ENCODE results near the gene QRFP.

- no peak for TF ChIP-seq POLR2AphosphoS5 (IDR thresholded peaks at IDR 0.05; ENCODE audit: low read depth, low read length)
- no peak for TF ChIP-seq POLR2A (IDR thresholded peaks at IDR 0.05; ENCODE audit: low read depth, low read length)
- no peak for TF ChIP-seq TAF1 (IDR thresholded peaks at IDR 0.05; ENCODE audit: low read depth, low read length)
- TF ChIP-seq PAX5 (IDR thresholded peaks at IDR 0.05; ENCODE audit: insufficient read depth, low read length, severe bottlenecking): no peak
- no peak for TF ChIP-seq POU2F2 (IDR thresholded peaks at IDR 0.05; ENCODE audit: low read depth, low read length)
Observed at GRCh38 chr9:130917168-130917960, 20.8 kb upstream of the QRFP start.

All from GM12891 (cell line).